HL-60 (cell line): ENCODE measurements around the gene SVEP1.

ENCODE experiments used
- GABPA ChIP-seq: IDR thresholded peaks from 2 replicates; pipeline ENCODE4 v1.6.1; 2012; ENCODE audit warnings: low read depth
- POLR2AphosphoS5 ChIP-seq: IDR thresholded peaks from 2 replicates; pipeline ENCODE4 v1.6.1; 2012; ENCODE audit warnings: low read depth
- REST ChIP-seq: IDR thresholded peaks from 2 replicates; pipeline ENCODE4 v1.6.1; 2012; ENCODE audit warnings: low read depth; ENCODE audit not compliant: insufficient replicate concordance
- TF ChIP-seq, protein P1 (sequence below): IDR thresholded peaks from one replicate; pipeline ENCODE4 v1.5.1; 2011; ENCODE audit warnings: low read length, control low read depth, inconsistent platforms; ENCODE audit not compliant: insufficient read depth

DNA sequence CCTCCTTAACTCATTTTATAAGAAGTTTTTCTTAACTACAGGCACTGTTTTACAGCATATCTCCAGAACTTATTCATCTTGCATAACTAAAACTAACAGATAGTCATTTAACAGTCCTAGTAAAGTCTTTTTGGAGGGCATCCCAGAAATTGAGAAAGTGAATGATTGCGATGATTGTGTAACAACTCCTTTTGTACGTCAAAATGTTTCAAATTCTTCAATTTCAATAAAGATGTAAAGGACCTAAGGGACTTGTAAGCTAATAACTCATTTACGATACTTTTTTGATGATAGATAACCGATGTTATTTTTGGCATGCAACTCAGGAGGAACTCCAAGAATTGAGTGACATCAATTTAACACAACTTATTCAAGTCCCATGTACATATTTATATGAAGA lies 42.7 kb downstream of the SVEP1 start:
- TF ChIP-seq, protein P1, sequence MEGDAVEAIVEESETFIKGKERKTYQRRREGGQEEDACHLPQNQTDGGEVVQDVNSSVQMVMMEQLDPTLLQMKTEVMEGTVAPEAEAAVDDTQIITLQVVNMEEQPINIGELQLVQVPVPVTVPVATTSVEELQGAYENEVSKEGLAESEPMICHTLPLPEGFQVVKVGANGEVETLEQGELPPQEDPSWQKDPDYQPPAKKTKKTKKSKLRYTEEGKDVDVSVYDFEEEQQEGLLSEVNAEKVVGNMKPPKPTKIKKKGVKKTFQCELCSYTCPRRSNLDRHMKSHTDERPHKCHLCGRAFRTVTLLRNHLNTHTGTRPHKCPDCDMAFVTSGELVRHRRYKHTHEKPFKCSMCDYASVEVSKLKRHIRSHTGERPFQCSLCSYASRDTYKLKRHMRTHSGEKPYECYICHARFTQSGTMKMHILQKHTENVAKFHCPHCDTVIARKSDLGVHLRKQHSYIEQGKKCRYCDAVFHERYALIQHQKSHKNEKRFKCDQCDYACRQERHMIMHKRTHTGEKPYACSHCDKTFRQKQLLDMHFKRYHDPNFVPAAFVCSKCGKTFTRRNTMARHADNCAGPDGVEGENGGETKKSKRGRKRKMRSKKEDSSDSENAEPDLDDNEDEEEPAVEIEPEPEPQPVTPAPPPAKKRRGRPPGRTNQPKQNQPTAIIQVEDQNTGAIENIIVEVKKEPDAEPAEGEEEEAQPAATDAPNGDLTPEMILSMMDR, result no peak
- TF ChIP-seq GABPA (no peak), POLR2AphosphoS5 (no peak), REST (no peak)
